ENCODE data around the gene SNRPA1.
A peak's percentile ranks its signal among the peaks of the same experiment; 100 is the strongest.

SNRPA1 gene

DNA sequence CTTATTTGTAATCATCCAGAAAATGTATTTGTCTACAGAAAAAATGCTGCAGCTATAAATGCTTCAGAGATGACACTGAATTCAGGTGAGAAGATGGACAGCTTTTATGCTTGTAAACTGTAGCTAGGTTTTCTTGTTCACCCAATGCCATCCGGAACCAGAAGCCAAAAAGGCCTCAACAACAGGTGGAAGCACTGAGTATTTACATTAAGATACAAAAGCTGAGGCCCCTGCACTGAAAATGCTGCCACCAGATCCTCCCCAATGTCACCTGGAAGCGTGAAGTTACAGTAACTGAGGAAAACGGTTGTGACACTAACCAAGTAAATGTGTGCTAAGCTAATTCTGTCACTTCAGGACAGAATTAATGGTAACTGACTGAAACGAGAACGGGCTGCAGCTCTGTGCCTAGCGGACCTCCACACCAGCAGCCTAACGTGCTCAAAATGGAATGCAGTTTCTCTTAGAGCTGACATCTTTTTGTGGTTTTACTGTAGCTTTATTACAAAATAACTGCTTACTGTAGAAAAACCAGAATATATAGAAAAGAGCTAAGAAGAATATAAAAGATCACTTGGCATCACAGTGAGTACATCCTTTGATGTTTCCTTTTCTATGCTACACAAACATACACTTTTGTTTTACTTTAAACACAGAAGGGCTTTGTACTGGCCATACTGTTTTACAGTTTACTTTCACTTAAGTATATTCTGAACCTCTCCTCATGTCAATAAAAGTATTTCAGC is 50.8 kb downstream of the SNRPA1 start:
- no peak for DNase-seq

DNA sequence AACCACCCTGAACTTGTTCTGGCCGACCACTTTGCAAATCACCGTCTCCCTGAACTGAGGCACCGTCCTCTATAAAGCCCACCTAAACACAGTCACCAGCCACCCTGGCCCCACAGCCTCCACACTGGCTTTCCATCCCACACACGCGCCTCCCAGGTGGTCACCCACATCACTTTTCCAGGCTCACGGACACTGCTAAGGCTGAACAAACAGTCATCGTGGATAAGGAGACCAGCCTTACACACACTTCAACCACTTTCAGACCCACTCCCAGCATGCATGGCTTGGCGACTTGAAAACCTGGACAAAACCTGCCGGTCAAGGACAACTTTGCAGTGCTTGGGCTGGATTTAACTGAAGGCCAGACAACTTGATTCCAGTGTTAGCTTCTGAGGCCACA is 51.6 kb downstream of the SNRPA1 start:
- no peak for DNase-seq

DNA sequence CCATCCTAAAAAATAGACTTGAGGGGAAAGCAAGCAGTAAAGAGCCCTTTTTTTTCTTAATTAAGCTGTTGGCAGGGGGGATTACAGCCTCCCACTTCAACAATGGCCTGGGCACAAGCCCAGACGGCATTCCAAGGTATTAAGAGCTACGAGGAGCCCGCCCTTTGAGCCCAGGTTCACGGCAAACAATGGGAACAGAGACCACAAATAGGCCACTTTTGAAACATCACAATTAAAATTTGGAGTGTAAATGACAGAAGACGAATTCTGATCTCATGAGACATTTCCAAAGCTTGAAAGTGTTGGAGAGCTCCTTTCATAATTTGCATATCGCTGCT is 52.1 kb downstream of the SNRPA1 start:
- DNase-seq = no peak

DNA sequence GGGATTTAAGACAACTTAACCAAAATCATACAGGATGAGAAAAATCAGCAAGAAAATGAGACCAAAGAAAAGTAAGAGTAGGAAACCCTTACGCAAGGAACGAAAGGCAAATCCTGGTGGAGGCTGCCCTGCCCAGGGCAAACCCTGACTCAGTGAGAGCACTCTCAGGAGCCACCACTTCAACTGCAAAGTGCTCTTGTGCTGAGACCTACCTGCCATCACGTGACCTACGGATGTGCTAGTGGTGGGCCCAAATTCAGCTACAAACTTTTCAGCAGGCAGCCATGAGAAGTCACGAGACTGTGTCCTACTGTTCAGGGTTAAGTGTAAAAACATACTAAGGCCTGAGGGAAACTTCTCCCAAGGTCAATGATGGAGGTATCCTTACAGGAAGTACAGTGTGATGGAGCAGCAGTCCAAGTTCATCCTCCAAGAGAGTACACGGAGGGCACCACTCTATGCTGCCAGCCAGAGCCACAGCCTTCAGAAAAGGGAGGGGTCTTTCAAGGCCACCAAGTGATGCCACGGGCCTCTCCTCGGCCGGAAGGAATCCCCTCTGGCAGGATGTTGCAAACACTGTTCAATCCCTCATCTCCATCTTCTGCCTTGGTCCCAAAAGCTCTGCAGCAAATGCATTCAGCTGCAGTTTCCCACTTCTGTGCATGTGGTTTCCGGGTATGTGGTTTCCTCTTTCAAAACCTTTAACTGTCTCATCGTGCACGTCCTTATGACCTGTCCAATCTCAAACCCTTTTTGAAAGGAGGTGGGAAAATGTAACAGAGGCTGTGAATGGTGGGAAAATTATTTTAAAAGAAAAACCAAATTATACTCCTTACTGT is 52.7 kb downstream of the SNRPA1 start:
- DNase-seq = peak in 2 of 56 donors; percentile 20 to 31

DNA sequence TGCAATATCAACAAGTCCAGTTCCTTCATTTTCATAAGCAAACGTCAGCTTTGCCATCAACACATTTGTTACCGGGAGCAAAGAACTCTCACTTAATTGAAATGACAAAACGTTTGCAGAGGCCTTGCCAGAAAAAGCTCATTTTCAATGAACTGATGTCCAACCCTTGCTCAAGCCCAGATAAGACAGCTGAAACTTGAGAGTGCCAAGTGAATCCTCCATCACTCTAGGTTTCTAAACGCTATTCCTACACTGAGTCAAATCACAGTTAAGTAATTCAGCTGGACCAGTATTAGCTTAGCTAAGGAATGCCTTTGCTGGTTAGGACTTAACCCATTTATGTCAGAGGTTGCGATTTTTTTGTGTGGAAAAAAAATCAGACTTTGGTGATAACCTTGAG is 54.7 kb downstream of the SNRPA1 start:
- DNase-seq = no peak

DNA sequence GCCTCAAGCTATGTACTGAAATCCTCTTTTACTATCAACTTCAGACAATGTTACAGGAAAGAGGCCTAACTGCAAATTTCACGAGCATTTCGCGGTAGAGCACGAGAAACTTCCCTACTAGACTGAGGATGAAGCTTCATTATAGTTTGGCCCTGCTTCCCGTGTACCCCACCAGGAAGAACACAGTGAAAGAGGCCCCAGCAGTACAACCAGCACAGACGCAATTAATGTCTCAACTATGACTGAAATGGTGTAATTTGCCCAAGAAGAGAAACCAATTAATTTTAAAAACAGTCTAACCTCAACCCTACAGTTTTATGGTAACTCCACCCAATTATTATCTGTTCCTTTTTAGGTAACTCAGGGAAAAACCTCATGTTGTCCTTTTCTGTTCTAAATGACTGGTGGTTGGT is 55.3 kb downstream of the SNRPA1 start:
- DNase-seq = no peak

DNA sequence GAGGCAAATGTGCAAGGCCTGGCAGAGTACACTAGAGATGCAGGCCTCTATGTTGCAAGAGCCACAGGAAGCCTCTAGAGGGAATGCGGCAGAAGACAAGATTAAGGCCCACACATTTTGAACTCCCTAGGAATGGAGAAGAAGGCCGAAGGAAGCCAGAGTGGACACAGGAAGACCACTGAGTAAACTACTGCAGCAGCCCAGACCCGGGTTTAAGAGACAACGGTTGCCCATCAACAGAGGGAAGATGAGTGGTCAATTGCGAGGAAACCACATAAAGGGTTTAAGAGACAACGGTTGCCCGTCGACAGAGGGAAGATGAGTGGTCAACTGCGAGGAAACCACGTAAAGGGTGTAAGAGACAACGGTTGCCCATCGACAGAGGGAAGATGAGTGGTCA is 57.8 kb downstream of the SNRPA1 start:
- no peak for DNase-seq

DNA sequence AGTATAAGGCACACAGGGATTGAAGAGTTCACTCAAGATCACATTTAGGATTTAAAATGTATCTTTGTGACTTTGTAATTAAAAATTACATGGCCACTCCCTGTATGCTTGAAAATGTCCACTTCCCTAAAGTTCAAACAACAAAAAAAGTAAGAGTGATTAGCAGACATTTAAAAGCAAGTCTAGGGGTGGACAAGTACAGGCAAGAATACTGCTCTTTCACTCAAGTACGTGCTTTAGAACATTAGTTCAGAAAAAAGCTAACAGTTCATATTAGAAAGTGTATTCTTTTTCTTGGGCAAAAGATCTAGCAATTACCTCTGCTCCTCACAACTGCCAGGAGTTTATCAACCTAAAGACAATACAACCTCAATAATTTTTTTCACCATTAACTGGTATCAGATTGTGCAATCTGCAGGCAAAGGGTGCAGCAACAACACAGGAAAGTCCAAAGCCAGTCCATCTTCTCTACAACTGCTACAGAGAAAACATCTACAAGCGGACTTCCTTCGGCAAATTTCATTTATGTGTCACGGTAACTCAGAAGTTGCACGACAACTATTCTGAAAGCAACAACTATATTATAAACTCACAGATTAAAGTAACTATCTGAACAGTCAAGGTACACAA is 61.3 kb downstream of the SNRPA1 start:
- no peak for DNase-seq

DNA sequence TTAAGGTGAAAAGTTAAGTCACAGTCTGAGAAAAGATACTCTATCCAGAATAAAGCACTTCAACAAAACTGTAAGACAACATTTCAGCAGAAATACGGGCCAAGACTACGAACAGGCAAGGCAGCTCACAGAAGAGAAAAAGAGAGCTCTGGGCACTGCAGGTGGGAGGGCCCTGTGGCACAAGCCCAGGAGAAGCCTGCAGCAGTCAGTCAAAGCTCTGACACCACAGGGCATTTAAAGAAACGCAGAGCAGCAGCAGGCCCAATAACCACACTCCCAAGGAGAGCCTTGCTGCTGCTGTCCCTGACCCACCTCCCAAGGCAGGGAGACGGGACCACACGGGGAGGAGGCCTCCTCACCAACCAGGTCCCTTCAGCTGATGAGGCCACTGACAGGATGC is 62.4 kb downstream of the SNRPA1 start:
- peak in 1 of 56 donors; percentile 28 for DNase-seq

Measured in amygdala (tissue), 56 donors.